T-cell (primary cell): Measurements from ENCODE around the gene NADSYN1. TPM values are rescaled to one million over a fixed set of nuclear protein-coding genes. Genes with fewer than 3 reads are reported as not detected.

Source experiments
- ATAC-seq, 4 experiments: fragments of 200-7000 bp in 3 of 4; fragments of 150-1000 bp in 1 of 4; cut with Tn5 transposase; replicated peaks in 1 of 4; 1 replicate in 3 of 4; 2 replicates in 1 of 4; pipeline ENCODE4 v1.10.0; 2021; ENCODE audit warnings: moderate library complexity in 3 of 4, mild to moderate bottlenecking in 2 of 4, moderate number of reproducible peaks in 1 of 4
- CTCF ChIA-PET, 2 donors: fragments of 300-600 bp; sonication (Branson Sonifier 250); formaldehyde crosslinking; loops; one replicate each; lab custom pipeline; 2022; ENCODE audit warnings: antibody characterized with exemption in 2 of 2; lab: Charles Lee
- POLR2A ChIA-PET, 2 donors: fragments of 300-600 bp; sonication (Branson Sonifier 250); formaldehyde crosslinking; loops; one replicate each; lab custom pipeline; 2022; ENCODE audit warnings: antibody characterized with exemption in 2 of 2; lab: Charles Lee
- DNase-seq, 35 experiments: peaks; one replicate each; pipeline versions ENCODE4 v3.0.0 to v3.0.0-alpha.2; 2013 to 2023
- H3K27ac ChIP-seq: one replicate; pipeline ENCODE4 v1.5.1; 2013; ENCODE audit warnings: low read length
- H3K27me3 ChIP-seq, 2 experiments: replicated peaks in 1 of 2; 1 replicate in 1 of 2; 2 replicates in 1 of 2; pipeline versions ENCODE4 v1.6.1 to v1.7.0; 2013; ENCODE audit warnings: low read length in 1 of 2, mixed read lengths in 1 of 2; ENCODE audit not compliant: control insufficient read depth in 2 of 2, insufficient read depth in 2 of 2; ENCODE audit errors: extremely low read depth in 1 of 2
- H3K36me3 ChIP-seq, 2 donors: 1 replicate in 1 of 2; 2 replicates in 1 of 2; pipeline versions ENCODE4 v1.6.1 to v1.7.0; 2013; ENCODE audit warnings: low read length in 1 of 2; ENCODE audit not compliant: control insufficient read depth in 2 of 2, insufficient read depth in 1 of 2; ENCODE audit errors: extremely low read depth in 1 of 2
- H3K4me1 ChIP-seq, 2 experiments: 1 replicate in 1 of 2; 2 replicates in 1 of 2; pipeline versions ENCODE4 v1.6.1 to v1.7.0; 2013; ENCODE audit warnings: low read length in 2 of 2, mixed read lengths in 1 of 2; ENCODE audit not compliant: insufficient read depth in 2 of 2, control insufficient read depth in 1 of 2; ENCODE audit errors: extremely low read depth in 1 of 2
- H3K4me3 ChIP-seq, 2 donors: 1 replicate in 1 of 2; 2 replicates in 1 of 2; pipeline versions ENCODE4 v1.5.1 to v1.7.0; 2013; ENCODE audit warnings: mild to moderate bottlenecking in 2 of 2, low read length in 1 of 2, moderate library complexity in 1 of 2; ENCODE audit not compliant: control insufficient read depth in 1 of 2; ENCODE audit errors: extremely low read depth in 1 of 2
- H3K9me3 ChIP-seq: 2 replicates; pipeline ENCODE4 v1.7.0; 2013
- H3K27ac Mint-ChIP-seq, 2 donors: one replicate each; pipeline ENCODE4 v1.8.0; 2020 to 2021; ENCODE audit warnings: mild to moderate bottlenecking in 2 of 2, mixed read lengths in 2 of 2
- H3K27me3 Mint-ChIP-seq, 2 donors: one replicate each; pipeline ENCODE4 v1.8.0; 2021 to 2022; ENCODE audit warnings: mixed read lengths in 2 of 2
- H3K36me3 Mint-ChIP-seq: one replicate; pipeline ENCODE4 v1.8.0; 2021; ENCODE audit warnings: mixed read lengths
- H3K4me1 Mint-ChIP-seq, 3 donors: one replicate each; pipeline ENCODE4 v1.8.0; 2020 to 2022; ENCODE audit warnings: mixed read lengths in 3 of 3, mild to moderate bottlenecking in 1 of 3
- H3K4me3 Mint-ChIP-seq, 3 donors: one replicate each; pipeline ENCODE4 v1.8.0; 2020 to 2022; ENCODE audit warnings: mild to moderate bottlenecking in 3 of 3, mixed read lengths in 3 of 3, moderate library complexity in 3 of 3
- H3K9me3 Mint-ChIP-seq, 3 donors: one replicate each; pipeline ENCODE4 v1.8.0; 2020 to 2022; ENCODE audit warnings: mixed read lengths in 3 of 3
- WGBS: methylation state at CpG from one replicate; pipeline ENCODE4 v1.1.5; 2013; ENCODE audit warnings: missing lambda C conversion rate; ENCODE audit not compliant: insufficient coverage; 5-methylcytosine and 5-hydroxymethylcytosine counted together
- total RNA-seq, 35 experiments: library from RNA in 6 of 35; stranded (reverse) in 6 of 35; fragments of 120-200 nt in 1 of 35; gene quantifications; one replicate each; pipeline versions ENCODE4 v1.2.1 to v1.2.4 and lab custom pipeline; 2013 to 2026

Gene NADSYN1
- total RNA-seq, 5 donors from 2014 or later (not counting 1 experiment from before 2014, with no cell fraction given): 125 to 190 (median 162) TPM

DNA sequence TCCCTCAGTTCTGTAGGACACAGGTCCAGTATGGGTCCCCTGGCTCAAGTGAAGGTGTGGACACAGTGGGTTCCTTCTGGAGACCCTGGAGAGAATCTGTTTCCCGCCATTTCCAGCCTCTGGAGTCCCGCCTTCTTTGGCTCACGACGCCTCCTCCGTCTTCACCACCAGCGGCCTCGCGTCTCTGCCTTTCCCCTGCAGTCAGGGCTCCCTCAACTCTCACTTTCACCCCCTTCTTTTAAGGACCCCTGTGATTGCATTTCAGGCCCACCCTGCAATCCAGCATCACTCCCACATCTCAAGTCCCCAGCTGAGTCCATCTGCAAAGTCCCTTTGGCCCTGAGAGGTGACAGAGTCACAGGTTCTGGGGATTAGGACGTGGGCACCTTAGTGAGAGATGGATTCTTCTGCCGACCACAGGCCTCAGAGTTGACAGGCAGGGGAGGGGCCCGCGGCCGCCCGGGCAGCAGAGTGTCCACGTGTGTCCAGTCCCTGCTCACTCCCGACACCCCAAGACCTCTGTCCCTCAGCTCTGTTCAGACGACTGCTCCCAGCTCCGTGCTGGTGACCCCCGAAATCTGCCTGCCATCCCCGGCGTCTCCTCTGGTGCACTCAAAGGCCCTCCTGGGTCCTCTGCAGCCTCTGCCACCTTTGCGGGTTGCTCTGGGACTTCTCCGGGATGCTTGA lies 37.2 kb downstream of the NADSYN1 start:
- Mint-ChIP-seq H3K9me3 (no peaks in the 10 kb centered on the region), H3K27ac (no peak overlapping the region), H3K36me3 (peaks cover 72% of the 10 kb centered on the region), H3K4me3 (no peak overlapping the region), H3K27me3 (no peaks in the 10 kb centered on the region), H3K4me1 (peaks cover 0 to 5% (median 4%) of the 10 kb centered on the region in 3 donors)
- ChIA-PET POLR2A (no interaction called here), CTCF (no interaction called here)
- peaks cover 24 to 60% of the 10 kb centered on the region in 2 donors for H3K36me3 ChIP-seq
- H3K27ac ChIP-seq: no peak overlapping the region
- peak in 3 of 35 experiments; percentile 2 to 11 (median 9) for DNase-seq
- H3K4me1 ChIP-seq: no peaks in the 10 kb centered on the region
- 92% methylated on average over 23 of the region's 23 CpGs for WGBS
- ATAC-seq: no peak
- H3K4me3 ChIP-seq: no peak overlapping the region
- no peaks in the 10 kb centered on the region for H3K9me3 ChIP-seq
- no peaks in the 10 kb centered on the region for H3K27me3 ChIP-seq

DNA sequence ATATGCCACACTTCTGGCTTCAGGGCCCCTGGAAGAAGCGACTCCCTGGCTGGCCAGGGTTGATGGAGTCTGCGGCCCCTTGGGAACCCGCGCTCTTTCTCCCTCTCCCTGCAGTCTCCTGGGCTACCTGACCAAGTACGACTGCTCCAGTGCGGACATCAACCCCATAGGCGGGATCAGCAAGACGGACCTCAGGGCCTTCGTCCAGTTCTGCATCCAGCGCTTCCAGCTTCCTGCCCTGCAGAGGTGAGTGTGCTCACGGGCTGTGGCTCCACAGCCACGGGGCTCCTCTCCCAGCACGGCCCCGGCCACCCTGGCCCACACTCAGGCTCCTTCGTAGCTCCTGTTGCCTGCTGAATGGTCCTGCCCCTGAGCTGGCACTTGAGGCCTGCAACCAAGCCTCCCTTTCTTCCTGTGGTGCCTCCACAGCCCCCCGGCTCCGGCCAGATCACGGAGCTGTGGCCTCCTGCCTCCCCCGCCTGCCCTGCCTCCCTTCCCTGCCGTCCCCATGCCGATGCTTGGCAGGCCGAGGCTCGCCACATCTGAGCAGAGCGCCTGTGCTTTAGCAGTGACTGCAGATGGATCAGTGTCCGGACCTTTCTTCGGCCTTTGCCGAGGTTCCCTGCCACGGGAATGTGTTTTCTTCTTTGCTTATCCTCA lies 37.9 kb downstream of the NADSYN1 start:
- Histone ChIP-seq H3K27me3 (no peaks in the 10 kb centered on the region), H3K27ac (no peak overlapping the region), H3K9me3 (no peaks in the 10 kb centered on the region), H3K4me3 (no peak overlapping the region), H3K4me1 (no peaks in the 10 kb centered on the region), H3K36me3 (peaks cover 21 to 60% of the 10 kb centered on the region in 2 donors)
- 97% methylated on average over 27 of the region's 28 CpGs for WGBS
- Mint-ChIP-seq H3K9me3 (no peaks in the 10 kb centered on the region), H3K27ac (no peak overlapping the region), H3K4me3 (no peak overlapping the region), H3K36me3 (peaks cover 73% of the 10 kb centered on the region), H3K4me1 (peaks cover 0 to 5% (median 4%) of the 10 kb centered on the region in 3 donors), H3K27me3 (no peaks in the 10 kb centered on the region)
- CTCF ChIA-PET: no interaction called here
- ATAC-seq (no peak), DNase-seq (peak in 2 of 35 experiments; percentile 3 to 21)
- POLR2A ChIA-PET: no interaction called here

DNA sequence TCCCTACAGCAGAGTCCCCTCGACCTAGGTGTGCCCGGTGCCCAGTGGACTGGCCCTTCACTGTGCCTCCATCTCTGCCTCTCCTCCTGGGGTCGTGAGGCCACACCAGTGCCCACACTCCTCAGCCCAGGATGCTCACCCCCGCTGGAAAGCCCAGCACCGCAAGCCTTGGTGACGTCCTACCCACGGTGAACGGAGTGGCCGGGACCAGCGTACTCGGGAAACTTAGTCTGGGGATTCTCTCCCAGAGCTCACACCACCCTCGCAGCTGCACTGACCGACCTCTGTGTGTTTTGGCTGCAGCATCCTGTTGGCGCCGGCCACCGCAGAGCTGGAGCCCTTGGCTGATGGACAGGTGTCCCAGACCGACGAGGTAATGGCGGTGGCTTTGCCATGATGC lies 38.5 kb downstream of the NADSYN1 start:
- H3K27ac Mint-ChIP-seq: no peak overlapping the region
- ChIA-PET CTCF (no interaction called here), POLR2A (no interaction called here)
- H3K27me3 Mint-ChIP-seq: no peaks in the 10 kb centered on the region
- DNase-seq (peak in 2 of 35 experiments; percentile 2 to 15), ATAC-seq (no peak)
- Histone ChIP-seq H3K36me3 (peaks cover 27 to 60% of the 10 kb centered on the region in 2 donors), H3K27ac (no peak overlapping the region), H3K9me3 (no peaks in the 10 kb centered on the region), H3K4me3 (no peak overlapping the region), H3K4me1 (no peaks in the 10 kb centered on the region), H3K27me3 (no peaks in the 10 kb centered on the region)
- H3K4me1 Mint-ChIP-seq: peaks cover 0 to 5% (median 4%) of the 10 kb centered on the region in 3 donors
- H3K9me3 Mint-ChIP-seq: no peaks in the 10 kb centered on the region
- H3K4me3 Mint-ChIP-seq: no peak overlapping the region
- peaks cover 73% of the 10 kb centered on the region for H3K36me3 Mint-ChIP-seq
- WGBS: 100% methylated on average over 12 of the region's 19 CpGs

GRCh38 chr11:71491940-71492339 lies 38.9 kb downstream of the NADSYN1 start:
- no peak overlapping the region for H3K27ac ChIP-seq
- peaks cover 0 to 5% (median 4%) of the 10 kb centered on the region in 3 donors for H3K4me1 Mint-ChIP-seq
- no peaks in the 10 kb centered on the region for H3K9me3 Mint-ChIP-seq
- no peak for ATAC-seq
- POLR2A ChIA-PET: no interaction called here
- no peaks in the 10 kb centered on the region for H3K27me3 Mint-ChIP-seq
- peak in 2 of 35 experiments; percentile 0 to 11 for DNase-seq
- CTCF ChIA-PET: no interaction called here
- H3K27ac Mint-ChIP-seq: no peak overlapping the region
- no peaks in the 10 kb centered on the region for H3K4me1 ChIP-seq
- H3K36me3 Mint-ChIP-seq: peaks cover 74% of the 10 kb centered on the region
- H3K4me3 ChIP-seq: no peak overlapping the region
- peaks cover 32 to 62% of the 10 kb centered on the region in 2 donors for H3K36me3 ChIP-seq
- WGBS: 95% methylated on average over 5 of the region's 9 CpGs
- H3K9me3 ChIP-seq: no peaks in the 10 kb centered on the region
- no peak overlapping the region for H3K4me3 Mint-ChIP-seq
- H3K27me3 ChIP-seq: no peaks in the 10 kb centered on the region

- Histone ChIP-seq H3K9me3 (no peaks in the 10 kb centered on the region), H3K27ac (no peak overlapping the region), H3K4me3 (no peak overlapping the region), H3K36me3 (peaks cover 42 to 85% of the 10 kb centered on the region in 2 donors), H3K4me1 (no peaks in the 10 kb centered on the region), H3K27me3 (no peaks in the 10 kb centered on the region)
- H3K9me3 Mint-ChIP-seq: no peaks in the 10 kb centered on the region
- H3K4me1 Mint-ChIP-seq: no peaks in the 10 kb centered on the region
- CTCF ChIA-PET: no interaction called here
- POLR2A ChIA-PET: no interaction called here
- DNase-seq (peak in 2 of 35 experiments; percentile 4 to 9), ATAC-seq (no peak)
- no peaks in the 10 kb centered on the region for H3K27me3 Mint-ChIP-seq
- H3K4me3 Mint-ChIP-seq: no peak overlapping the region
- peaks cover 80% of the 10 kb centered on the region for H3K36me3 Mint-ChIP-seq
- H3K27ac Mint-ChIP-seq: no peak overlapping the region
- WGBS: 89% methylated on average over 18 of the region's 20 CpGs
Measured at GRCh38 chr11:71495286-71496230, 42.6 kb downstream of the NADSYN1 start.

- DNase-seq: peak in 1 of 35 experiments; percentile 11
Measured at GRCh38 chr11:71496421-71496820, 43.4 kb downstream of the NADSYN1 start.

More at GRCh38 chr11:71496421-71496820, 43.4 kb downstream of the NADSYN1 start:
- CTCF ChIA-PET: no interaction called here
- H3K36me3 ChIP-seq: peaks cover 42 to 85% of the 10 kb centered on the region in 2 donors
- H3K27ac ChIP-seq: no peak overlapping the region
- H3K4me1 ChIP-seq: no peaks in the 10 kb centered on the region
- H3K27me3 Mint-ChIP-seq: no peaks in the 10 kb centered on the region
- POLR2A ChIA-PET: no interaction called here
- H3K27ac Mint-ChIP-seq: no peak overlapping the region
- 99% methylated on average over 10 of the region's 13 CpGs for WGBS
- no peak overlapping the region for H3K4me3 ChIP-seq
- ATAC-seq: no peak
- H3K4me1 Mint-ChIP-seq: no peaks in the 10 kb centered on the region
- H3K9me3 Mint-ChIP-seq: no peaks in the 10 kb centered on the region
- H3K4me3 Mint-ChIP-seq: no peak overlapping the region
- no peaks in the 10 kb centered on the region for H3K9me3 ChIP-seq
- peaks cover 82% of the 10 kb centered on the region for H3K36me3 Mint-ChIP-seq
- H3K27me3 ChIP-seq: no peaks in the 10 kb centered on the region
